NCI-H1436 (cell line): ENCODE measurements around the gene NPAS3.

Experiments
- DNase-seq: peaks from one replicate; lab custom pipeline; 2025; lab: John Stamatoyannopoulos, UW

Gene NPAS3

GRCh38 chr14:32938719-32939253 lies at the start of gene NPAS3:
TSS of gene NPAS3 (plus strand) at chr14:32938879.
- DNase-seq = no peak

DNA sequence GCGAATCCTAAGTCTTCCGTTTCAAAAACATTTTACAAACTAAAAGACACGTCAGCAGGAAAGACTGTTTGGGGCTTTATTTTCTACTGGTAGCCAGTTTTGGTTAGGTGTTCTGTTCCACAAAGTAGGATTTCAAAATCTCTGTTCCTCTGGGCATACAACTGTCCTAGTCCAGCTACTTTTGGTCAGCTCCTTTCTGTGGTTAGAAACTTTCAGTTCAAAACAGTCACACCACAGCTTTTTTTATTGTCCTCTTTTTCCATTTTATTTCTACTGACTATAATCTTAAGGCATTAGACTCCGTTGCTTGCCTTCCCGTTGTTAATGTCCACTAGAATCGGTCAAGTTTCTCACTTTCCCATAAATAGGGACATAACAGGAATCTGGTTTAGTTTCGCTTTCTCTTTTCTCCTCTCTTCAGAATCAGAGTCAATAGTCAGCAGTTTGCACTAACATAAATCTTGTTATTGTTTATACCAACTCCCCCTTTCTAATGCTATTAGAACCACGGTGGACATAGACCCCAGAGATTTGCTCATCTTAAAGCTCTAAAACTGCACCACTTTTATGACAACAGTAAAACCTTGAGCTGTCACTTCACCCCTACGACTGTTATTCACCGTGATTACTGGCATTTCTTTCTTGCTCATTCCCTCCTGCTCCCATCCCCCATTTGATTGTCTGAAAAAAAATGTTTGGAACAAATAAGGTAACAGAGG lies 41.5 kb upstream of the NPAS3 start:
- DNase-seq = no peak

DNA sequence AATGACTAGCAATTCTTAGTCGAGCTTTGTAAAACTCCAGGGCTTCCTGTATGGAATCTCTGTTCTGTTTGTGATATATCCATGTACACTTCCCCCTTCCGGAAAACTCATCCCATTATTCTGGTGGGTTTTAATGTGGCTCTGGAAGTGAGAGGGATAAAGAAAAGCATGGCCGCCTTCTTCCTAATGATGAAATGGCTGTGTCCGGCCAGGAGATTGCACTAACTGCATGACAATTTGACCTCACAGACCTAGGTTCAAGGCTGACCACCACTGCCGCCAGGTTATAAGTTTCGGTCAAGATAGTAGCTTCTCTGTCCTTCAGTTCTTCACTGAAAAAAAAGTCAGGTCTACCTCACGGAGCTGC lies 41.0 kb upstream of the NPAS3 start:
- no peak for DNase-seq

DNA sequence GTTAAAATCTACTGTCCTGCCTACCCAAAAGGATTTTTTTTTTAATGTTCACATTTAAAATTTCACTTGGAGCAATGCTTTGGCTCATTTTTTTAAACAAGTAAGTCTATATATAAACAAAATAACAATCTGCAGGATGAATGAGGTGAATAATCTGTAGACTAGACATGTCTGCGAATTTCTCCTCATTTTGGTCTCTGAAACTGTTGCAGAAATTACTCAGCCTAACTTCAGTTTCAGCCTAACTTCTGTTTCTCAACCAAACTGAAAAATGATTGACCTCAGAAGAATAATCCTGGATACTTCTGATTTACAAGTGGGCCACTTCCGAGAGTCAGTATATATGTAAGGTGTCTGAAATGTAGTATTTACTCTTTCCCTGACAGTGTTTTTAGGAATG lies 39.8 kb upstream of the NPAS3 start:
- no peak for DNase-seq

GRCh38 chr14:32900547-32900946 lies 38.1 kb upstream of the NPAS3 start:
- DNase-seq = no peak

DNA sequence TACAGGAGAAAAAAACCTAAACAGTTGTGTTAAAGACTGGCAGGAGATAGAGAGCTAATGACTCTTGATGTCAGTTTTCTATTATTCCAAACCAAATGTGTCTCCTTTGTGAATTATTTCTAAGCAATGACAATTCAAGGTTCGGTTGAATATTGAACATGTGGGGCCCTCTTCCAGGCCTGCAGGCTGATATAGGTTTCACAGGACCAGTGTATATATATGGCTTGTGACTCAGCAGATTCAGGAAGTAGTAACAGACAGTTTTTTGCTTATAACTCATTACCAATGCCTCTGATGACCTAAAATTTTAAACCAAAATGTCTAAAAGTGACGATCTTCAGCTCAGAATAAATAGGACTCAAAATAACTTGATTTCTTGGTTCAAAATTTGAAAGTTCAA lies 33.7 kb upstream of the NPAS3 start:
- no peak for DNase-seq

GRCh38 chr14:32906672-32907071 lies 32.0 kb upstream of the NPAS3 start:
- DNase-seq = no peak

DNA sequence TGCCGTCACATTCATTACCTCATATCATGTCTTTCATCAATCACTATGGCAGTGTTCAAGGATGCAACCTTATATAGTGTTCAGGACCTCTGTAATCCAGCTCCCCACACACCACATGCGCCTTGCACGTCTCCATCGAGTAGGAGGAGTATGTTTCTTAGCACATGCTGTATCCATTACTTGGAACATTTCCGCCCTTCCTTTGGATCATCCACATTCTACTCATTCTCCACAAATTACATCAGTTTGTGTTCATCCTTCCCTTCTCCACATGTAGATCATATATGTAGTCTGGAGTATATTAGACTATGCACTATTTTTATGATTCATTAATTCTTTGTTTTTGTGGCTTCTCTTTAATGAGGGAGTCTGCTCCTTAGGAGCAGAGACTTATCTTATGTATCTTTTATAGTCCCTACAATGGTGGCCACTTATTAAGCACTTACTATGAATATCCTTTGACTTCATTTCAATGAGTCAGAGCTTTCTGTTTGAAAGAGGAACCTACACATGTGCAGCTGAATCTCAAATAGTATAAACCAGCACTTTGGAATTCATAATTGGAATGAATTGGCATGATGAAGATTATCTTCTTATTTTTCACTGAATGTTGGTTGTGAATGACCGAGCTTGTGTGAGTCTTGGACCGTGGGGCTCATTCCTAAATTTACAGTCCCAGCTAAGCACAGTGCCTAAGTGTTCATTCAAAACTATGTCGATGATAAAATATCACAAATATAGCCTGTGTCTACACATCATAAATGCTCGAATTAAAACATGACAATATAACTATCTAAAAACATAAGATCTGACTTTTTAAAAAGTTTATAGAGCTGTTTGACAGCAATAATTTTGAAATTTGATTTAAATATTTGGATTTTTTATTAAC lies 30.2 kb upstream of the NPAS3 start:
- no peak for DNase-seq

GRCh38 chr14:32913725-32914124 lies 25.0 kb upstream of the NPAS3 start:
- DNase-seq = no peak

DNA sequence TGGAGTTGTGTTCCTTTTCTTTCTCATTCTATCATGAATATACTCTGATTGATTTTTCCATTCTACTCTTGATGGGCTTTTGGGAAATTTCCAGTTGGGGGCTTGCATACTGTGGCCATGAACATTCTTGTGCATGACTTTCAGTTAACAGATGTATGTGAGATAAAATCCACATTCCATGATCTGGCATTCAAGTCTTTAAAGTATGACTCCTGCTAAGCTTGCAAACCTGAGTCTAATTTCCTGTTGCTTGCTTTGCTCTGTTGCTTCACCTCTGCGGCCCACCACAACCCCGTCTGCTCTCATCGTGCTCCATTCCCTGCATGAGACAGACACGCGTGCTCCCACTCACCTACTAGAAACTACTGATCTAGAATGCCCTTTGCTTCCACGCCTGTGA lies 24.3 kb upstream of the NPAS3 start:
- DNase-seq = no peak

- no peak for DNase-seq
Measured at GRCh38 chr14:32920696-32921276, 17.9 kb upstream of the NPAS3 start.

DNA sequence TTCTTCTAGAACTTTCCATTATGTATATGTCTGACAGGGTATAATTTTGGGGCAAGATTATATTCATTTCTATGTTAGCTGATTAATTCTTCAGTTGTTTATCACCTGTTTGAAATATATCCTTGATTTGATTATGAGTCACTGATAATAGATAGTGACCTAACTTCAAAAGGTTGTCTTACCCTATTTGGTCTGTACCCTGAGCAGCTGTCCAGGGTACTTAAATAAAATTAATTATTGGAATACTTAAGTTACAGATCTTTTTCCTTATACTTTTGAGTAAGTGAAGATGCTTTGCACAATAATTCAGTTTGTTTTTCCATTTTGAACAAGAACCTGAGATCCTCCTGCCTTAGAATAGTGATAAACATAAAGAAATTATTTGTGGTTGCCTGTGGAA lies 13.2 kb upstream of the NPAS3 start:
- no peak for DNase-seq

DNA sequence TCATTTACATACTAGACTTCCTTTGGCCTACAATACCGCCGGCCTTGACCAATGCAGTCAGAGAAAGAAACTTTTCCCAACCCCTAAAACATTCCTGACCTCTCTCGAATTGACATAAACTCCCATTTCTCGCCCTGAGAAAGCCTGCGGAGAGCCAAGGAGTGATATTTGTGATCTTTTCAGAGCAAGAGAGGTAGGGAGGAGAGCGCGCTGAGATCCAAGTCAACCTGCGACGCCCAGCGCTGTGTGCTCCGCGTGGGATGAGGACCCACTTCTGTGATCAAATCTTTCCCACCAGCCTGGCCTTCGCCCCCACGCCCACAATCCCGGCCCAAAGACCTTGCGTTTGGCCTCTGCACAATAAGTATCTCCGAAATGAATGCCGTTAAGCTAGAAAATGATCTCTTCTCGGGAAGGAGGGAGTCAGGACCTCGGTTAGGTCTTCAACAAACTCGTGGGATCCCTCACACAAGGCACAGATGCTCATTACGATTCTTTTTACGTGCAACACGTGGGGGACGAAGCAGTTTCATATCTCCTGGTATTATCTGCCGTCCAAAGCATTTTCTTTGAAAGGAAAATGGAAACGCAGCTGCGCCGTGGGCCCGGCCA lies 6.3 kb upstream of the NPAS3 start:
- no peak for DNase-seq

GRCh38 chr14:32932914-32933628 lies 5.6 kb upstream of the NPAS3 start:
- DNase-seq = no peak

DNA sequence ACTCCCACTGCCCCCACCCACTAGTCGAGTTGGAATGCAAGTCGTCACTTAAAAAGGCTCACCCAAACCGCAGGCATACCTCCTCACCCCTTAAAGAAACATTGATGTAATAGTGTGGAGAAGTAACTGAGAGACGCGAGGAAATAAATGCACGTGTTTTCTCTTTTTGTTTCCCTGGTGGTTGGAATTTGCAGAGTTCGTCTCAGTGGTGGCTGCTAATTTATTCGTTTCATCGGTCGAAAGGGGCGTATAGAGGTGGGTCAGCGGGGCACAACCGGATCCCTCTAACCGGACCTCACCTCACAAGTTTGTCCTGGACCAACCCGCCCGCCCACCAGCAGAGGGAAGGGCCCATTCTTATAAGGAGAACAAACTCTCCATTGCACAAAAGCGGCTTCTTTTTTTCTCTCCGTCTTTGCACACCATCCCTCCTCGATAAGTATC lies 5.0 kb upstream of the NPAS3 start:
- DNase-seq = no peak

DNA sequence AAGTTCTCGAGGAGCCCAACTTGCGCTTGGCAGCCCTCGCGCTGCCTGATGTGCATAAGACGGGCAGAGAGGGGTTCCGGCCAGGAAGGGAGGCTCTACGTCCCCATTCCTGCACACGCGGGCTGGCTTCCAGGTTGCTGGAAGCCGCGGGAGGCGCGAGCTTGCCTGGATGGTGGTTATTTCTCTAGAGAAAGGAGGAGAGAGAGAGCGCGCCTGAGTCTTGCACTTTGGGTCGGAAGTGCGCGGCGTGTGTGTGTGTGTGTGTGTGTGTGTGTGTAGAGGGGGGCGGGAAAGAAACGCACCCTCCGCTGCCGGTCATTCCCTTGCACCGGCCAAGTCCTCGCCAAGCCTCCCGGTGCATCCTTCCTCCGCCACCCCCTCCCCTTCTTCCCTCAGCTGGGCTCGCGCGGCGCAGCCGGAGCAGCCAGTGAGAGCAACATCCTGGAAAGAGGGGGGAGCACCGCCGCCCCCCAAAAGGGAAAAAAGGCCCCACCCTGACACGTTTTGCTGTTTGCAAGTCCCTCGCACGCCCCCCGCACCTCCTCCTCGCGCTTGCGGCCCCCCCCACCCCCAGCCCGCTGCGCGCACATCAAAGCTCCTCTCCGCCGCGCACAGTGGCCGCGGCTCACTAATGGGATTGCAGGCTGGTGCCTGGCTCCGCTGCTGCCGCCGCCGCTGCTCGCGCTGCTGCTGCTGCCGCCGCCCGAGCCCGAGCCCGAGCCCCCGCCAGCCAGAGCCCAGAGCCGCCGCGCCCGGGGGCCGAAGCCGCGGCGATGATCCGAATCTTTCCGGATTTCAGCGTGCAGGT lies 4.4 kb upstream of the NPAS3 start:
- DNase-seq = peak; percentile 21

DNA sequence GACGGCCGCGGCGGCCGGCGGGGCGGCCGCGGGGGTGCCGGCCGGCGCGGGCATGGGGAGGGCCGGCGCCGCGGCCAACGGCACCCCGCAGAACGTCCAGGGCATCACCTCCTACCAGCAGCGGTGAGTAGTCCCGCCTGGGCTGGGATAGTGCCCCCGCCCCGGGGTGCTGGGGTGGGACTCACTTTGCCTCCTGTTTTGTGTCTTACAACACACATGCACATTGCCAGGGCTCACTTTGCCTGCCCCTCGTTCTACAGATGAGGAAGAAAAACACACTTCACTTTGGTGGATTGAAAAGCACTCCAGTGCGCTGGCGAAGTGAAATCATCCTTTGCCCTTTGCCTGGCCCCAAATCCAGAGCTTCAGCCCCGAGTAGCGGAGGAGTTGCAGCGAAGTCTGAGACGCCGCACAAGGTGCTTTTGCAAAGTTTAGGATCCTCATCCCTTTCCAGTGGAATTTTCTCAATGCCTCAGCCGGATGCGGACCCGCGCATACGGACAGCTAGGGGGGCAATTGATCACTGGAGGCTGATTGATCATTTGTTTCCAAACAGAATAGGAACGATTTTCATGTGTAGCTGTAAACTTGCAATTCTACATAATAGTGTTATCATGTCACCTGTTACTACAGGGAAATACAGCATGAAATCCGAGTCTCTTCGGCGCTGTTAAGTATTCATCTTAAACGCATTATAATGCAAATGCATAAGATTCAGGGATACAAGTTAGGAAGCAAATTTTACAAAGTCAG lies 3.6 kb upstream of the NPAS3 start:
- no peak for DNase-seq

GRCh38 chr14:32939254-32940065 lies 781 bp downstream of the NPAS3 start:
- peak; percentile 58 for DNase-seq

GRCh38 chr14:32940066-32940651 lies 1.5 kb downstream of the NPAS3 start:
- no peak for DNase-seq
